C4-2B (cell line): Measurements from ENCODE around the gene HBD.

ENCODE experiments used
- H3K27ac ChIP-seq: fragments of 450-650 bp; 2 replicates; pipeline ENCODE4 v1.5.1; 2017
- ZFX ChIP-seq: fragments of 450-650 bp; IDR thresholded peaks from 2 replicates; pipeline ENCODE4 v1.6.1; 2017
- TF ChIP-seq, protein P1 (sequence below): fragments of 450-650 bp; conservative IDR thresholded peaks from 2 replicates; pipeline ENCODE4 v1.5.1; 2017; ENCODE audit warnings: mild to moderate bottlenecking

HBD gene

DNA sequence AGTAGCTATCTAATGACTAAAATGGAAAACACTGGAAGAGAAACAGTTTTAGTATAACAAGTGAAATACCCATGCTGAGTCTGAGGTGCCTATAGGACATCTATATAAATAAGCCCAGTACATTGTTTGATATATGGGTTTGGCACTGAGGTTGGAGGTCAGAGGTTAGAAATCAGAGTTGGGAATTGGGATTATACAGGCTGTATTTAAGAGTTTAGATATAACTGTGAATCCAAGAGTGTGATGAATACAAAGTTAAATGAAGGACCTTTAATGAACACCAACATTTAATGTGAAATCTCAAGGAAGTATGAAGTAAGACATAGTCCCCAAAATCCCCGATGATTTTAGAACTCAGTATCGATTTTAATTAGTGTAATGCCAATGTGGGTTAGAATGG is 3.1 kb upstream of the HBD start:
- TF ChIP-seq, protein P1, sequence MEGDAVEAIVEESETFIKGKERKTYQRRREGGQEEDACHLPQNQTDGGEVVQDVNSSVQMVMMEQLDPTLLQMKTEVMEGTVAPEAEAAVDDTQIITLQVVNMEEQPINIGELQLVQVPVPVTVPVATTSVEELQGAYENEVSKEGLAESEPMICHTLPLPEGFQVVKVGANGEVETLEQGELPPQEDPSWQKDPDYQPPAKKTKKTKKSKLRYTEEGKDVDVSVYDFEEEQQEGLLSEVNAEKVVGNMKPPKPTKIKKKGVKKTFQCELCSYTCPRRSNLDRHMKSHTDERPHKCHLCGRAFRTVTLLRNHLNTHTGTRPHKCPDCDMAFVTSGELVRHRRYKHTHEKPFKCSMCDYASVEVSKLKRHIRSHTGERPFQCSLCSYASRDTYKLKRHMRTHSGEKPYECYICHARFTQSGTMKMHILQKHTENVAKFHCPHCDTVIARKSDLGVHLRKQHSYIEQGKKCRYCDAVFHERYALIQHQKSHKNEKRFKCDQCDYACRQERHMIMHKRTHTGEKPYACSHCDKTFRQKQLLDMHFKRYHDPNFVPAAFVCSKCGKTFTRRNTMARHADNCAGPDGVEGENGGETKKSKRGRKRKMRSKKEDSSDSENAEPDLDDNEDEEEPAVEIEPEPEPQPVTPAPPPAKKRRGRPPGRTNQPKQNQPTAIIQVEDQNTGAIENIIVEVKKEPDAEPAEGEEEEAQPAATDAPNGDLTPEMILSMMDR, result no peak
- H3K27ac ChIP-seq, result no peak overlapping the region

DNA sequence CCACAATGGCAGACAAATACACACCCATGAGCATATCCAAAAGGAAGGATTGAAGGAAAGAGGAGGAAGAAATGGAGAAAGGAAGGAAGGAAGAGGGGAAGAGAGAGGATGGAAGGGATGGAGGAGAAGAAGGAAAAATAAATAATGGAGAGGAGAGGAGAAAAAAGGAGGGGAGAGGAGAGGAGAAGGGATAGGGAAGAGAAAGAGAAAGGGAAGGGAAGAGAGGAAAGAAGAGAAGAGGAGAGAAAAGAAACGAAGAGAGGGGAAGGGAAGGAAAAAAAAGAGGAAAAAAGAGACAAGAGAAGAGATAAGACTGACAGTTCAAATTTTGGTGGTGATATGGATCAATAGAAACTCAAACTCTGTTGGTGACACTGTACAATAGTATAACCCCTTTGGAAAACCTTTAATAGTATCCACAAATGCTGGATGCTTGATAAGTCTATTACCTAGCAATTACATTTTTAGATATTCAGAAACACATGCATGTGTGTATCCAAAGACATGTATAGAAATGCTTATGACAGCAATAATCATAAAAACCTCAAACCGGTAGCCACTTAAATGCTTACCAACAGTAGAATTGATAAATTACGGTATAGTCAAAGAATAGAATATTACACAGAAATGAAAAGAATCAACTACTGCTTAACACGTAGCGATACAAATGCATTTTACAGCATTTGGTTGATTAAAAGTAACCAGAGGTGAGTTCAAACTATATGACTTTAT is 1.2 kb upstream of the HBD start:
- H3K27ac ChIP-seq, result no peak overlapping the region
- no peak for TF ChIP-seq ZFX
- TF ChIP-seq, protein P1, result no peak

DNA sequence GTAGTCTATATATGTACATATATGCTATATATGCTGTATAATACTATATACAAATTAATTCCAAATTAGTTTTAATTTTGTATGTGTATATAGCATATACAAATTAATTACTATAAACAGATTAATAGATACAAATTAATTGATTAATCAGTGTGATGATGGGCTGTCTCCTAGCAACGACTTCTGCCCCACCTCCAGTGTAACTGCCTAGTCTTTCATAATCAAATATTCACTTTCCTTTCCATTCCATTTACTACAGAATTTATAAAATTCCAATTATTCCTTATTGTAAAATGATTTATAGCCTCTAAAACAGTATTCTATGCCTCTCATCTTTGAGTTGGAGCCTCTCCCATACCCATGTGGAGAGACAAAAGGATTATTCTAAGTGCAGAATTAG is 976 bp downstream of the HBD start:
- no peak overlapping the region for H3K27ac ChIP-seq
- no peak for TF ChIP-seq ZFX
- TF ChIP-seq, protein P1, result no peak

DNA sequence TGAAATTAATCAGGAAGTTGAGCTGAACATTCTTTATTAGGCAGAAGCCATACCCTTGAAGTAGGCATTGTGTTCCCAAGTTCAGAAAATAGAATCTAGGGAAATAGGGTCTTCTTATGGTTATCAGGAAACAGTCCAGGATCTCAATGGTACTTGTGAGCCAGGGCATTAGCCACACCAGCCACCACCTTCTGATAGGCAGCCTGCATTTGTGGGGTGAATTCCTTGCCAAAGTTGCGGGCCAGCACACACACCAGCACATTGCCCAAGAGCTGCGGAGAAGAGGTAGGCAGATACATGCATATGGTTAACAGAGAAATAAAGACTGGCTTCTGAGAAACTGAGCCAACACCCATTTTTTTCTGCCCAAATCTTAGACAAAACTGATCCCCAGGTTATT is 1.5 kb downstream of the HBD start:
- H3K27ac ChIP-seq, result no peak overlapping the region
- TF ChIP-seq, protein P1, result no peak
- TF ChIP-seq ZFX, result no peak

DNA sequence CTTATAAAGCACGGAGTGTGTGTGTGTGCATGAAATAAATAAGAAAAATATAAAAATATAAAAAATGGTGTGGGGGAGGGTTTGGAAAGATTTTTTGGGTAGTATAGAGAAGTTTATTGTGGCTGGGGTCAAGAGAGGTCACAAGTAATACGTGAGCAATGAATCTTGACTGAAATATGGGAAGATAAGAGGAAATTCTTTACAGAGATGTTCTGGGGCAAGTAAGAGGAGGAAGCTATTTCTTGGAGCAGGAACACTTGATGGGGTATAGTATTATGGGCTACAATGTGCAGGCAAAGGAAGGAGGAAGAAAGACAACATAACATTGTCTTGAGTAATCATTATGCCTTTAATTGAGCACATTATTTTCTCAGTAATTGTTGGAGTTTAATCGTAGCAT is 2.1 kb downstream of the HBD start:
- TF ChIP-seq, protein P1, result no peak
- TF ChIP-seq ZFX, result no peak
- H3K27ac ChIP-seq, result no peak overlapping the region

DNA sequence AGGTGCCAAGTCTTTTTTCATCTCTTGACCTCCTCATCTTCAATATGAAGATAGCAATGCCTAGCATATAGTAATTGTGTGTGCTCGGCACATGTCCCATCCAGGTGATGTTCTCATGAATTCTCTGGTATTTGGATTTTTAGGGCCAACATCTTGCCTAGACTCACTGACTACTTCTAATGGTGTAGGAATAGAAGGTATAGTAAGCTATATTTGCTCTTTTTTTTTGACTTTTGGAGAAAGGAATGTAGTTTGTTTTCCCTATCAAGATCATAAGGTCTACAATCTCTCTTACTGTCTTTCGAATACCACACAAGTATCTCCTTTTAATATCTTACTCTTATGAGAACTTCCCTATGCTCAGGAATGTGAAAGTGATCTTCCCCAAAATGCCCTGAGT is 3.2 kb downstream of the HBD start:
- TF ChIP-seq, protein P1, result no peak
- TF ChIP-seq ZFX, result no peak
- H3K27ac ChIP-seq, result no peak overlapping the region

DNA sequence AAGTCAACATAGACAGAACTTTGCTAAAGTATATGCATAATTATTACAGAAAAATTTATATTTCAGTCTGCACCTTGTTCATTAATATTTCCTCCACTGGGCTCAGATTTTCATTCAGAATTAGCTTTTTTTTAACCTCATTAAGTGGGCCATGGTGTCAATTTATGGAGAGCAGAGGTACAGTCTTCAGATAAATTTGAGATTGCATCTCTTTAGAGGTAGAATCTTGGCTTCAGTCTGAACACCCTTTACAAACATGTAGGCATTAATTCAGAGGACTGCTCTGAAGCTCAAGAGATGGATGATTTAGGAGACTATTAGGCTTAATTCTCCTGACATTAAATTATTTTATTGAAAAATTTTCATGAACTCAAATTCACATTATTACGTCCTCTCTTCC is 4.0 kb downstream of the HBD start:
- no peak overlapping the region for H3K27ac ChIP-seq
- TF ChIP-seq, protein P1, result no peak
- TF ChIP-seq ZFX, result no peak
